Measurements from ENCODE around the gene ZNF22. TPM values are rescaled to one million over a fixed set of nuclear protein-coding genes. Genes with fewer than 3 reads are reported as not detected.

The ZNF22 gene
- total and polyA plus RNA-seq, 2 of the 8 experiments (the other 6 are each of a cell fraction or from before 2014, with no cell fraction given), result 18.2 to 45.2 TPM

DNA sequence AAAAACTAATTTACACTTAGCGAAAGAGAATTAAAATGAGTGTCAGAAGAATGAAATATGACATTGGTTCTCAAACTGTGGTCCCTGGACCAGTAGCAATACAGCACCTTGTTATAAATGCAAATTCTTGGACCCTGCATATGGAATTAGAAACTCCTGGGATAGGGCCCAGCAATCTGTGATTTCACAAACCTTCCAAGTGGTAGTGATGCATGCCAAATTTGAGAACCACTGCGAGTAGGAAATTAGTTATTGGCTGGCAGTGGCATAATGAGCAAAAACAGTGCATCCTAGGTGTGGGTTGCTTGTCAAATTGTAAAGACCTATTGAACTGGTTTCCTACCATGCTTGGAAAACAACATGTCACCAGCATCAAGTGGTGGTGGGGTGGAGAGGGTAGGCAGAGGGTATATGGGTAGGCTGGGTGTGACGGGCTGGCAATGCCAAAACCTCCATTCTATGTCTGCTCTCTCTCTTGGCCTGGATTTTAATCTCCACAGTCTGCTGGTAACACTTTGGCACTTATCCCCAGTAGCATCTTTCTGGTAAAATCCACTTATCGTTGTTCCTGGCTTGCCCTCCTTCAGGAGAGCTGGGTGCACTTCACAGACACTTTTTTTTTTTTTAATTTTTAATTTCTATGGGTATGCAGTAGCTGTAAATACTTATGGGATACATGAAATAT lies 50.0 kb downstream of the ZNF22 start (continued):
- TF ChIP-seq, protein P1, sequence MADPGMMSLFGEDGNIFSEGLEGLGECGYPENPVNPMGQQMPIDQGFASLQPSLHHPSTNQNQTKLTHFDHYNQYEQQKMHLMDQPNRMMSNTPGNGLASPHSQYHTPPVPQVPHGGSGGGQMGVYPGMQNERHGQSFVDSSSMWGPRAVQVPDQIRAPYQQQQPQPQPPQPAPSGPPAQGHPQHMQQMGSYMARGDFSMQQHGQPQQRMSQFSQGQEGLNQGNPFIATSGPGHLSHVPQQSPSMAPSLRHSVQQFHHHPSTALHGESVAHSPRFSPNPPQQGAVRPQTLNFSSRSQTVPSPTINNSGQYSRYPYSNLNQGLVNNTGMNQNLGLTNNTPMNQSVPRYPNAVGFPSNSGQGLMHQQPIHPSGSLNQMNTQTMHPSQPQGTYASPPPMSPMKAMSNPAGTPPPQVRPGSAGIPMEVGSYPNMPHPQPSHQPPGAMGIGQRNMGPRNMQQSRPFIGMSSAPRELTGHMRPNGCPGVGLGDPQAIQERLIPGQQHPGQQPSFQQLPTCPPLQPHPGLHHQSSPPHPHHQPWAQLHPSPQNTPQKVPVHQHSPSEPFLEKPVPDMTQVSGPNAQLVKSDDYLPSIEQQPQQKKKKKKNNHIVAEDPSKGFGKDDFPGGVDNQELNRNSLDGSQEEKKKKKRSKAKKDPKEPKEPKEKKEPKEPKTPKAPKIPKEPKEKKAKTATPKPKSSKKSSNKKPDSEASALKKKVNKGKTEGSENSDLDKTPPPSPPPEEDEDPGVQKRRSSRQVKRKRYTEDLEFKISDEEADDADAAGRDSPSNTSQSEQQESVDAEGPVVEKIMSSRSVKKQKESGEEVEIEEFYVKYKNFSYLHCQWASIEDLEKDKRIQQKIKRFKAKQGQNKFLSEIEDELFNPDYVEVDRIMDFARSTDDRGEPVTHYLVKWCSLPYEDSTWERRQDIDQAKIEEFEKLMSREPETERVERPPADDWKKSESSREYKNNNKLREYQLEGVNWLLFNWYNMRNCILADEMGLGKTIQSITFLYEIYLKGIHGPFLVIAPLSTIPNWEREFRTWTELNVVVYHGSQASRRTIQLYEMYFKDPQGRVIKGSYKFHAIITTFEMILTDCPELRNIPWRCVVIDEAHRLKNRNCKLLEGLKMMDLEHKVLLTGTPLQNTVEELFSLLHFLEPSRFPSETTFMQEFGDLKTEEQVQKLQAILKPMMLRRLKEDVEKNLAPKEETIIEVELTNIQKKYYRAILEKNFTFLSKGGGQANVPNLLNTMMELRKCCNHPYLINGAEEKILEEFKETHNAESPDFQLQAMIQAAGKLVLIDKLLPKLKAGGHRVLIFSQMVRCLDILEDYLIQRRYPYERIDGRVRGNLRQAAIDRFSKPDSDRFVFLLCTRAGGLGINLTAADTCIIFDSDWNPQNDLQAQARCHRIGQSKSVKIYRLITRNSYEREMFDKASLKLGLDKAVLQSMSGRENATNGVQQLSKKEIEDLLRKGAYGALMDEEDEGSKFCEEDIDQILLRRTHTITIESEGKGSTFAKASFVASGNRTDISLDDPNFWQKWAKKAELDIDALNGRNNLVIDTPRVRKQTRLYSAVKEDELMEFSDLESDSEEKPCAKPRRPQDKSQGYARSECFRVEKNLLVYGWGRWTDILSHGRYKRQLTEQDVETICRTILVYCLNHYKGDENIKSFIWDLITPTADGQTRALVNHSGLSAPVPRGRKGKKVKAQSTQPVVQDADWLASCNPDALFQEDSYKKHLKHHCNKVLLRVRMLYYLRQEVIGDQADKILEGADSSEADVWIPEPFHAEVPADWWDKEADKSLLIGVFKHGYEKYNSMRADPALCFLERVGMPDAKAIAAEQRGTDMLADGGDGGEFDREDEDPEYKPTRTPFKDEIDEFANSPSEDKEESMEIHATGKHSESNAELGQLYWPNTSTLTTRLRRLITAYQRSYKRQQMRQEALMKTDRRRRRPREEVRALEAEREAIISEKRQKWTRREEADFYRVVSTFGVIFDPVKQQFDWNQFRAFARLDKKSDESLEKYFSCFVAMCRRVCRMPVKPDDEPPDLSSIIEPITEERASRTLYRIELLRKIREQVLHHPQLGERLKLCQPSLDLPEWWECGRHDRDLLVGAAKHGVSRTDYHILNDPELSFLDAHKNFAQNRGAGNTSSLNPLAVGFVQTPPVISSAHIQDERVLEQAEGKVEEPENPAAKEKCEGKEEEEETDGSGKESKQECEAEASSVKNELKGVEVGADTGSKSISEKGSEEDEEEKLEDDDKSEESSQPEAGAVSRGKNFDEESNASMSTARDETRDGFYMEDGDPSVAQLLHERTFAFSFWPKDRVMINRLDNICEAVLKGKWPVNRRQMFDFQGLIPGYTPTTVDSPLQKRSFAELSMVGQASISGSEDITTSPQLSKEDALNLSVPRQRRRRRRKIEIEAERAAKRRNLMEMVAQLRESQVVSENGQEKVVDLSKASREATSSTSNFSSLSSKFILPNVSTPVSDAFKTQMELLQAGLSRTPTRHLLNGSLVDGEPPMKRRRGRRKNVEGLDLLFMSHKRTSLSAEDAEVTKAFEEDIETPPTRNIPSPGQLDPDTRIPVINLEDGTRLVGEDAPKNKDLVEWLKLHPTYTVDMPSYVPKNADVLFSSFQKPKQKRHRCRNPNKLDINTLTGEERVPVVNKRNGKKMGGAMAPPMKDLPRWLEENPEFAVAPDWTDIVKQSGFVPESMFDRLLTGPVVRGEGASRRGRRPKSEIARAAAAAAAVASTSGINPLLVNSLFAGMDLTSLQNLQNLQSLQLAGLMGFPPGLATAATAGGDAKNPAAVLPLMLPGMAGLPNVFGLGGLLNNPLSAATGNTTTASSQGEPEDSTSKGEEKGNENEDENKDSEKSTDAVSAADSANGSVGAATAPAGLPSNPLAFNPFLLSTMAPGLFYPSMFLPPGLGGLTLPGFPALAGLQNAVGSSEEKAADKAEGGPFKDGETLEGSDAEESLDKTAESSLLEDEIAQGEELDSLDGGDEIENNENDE (IDR thresholded peaks at IDR 0.05; ENCODE audit: insufficient replicate concordance, low read length), result no peak
- TF ChIP-seq TEAD4 (IDR thresholded peaks at IDR 0.05; ENCODE audit: low read depth, low read length) (no peak), NANOG (IDR thresholded peaks at IDR 0.05; ENCODE audit: insufficient read depth, low read depth, low read length, poor library complexity, severe bottlenecking) (no peak), BACH1 (IDR thresholded peaks at IDR 0.05; ENCODE audit: low read length) (no peak), TAF7 (optimal IDR thresholded peaks at IDR 0.05; ENCODE audit: borderline replicate concordance, low read depth, low read length) (no peak), RBBP5 (IDR thresholded peaks at IDR 0.05; ENCODE audit: borderline replicate concordance, low read depth, low read length) (no peak)
- TF ChIP-seq, protein P2, sequence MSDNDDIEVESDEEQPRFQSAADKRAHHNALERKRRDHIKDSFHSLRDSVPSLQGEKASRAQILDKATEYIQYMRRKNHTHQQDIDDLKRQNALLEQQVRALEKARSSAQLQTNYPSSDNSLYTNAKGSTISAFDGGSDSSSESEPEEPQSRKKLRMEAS (IDR thresholded peaks at IDR 0.05), result no peak
- TF ChIP-seq, protein P3, sequence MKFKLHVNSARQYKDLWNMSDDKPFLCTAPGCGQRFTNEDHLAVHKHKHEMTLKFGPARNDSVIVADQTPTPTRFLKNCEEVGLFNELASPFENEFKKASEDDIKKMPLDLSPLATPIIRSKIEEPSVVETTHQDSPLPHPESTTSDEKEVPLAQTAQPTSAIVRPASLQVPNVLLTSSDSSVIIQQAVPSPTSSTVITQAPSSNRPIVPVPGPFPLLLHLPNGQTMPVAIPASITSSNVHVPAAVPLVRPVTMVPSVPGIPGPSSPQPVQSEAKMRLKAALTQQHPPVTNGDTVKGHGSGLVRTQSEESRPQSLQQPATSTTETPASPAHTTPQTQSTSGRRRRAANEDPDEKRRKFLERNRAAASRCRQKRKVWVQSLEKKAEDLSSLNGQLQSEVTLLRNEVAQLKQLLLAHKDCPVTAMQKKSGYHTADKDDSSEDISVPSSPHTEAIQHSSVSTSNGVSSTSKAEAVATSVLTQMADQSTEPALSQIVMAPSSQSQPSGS (IDR thresholded peaks at IDR 0.05; ENCODE audit: low read length), result no peak
